Coronary artery (tissue), 2 donors: Measurements from ENCODE around the gene STAC.
A peak's percentile ranks its signal among the peaks of the same experiment; 100 is the strongest.

Experiments used
- DNase-seq: peaks from one replicate; pipeline ENCODE4 v3.0.0-alpha.2; 2017; ENCODE audit warnings: low spot score
- H3K27ac ChIP-seq, 2 donors: fragments of 200-600 bp; sonication (generic); one replicate each; pipeline ENCODE4 v1.5.1; 2016 to 2019
- H3K4me3 ChIP-seq: fragments of 200-600 bp; sonication (generic); 2 replicates; pipeline ENCODE4 v1.5.1; 2016; ENCODE audit warnings: mild to moderate bottlenecking, moderate library complexity
- TF ChIP-seq, protein P1 (sequence below): fragments of 200-600 bp; sonication (generic); IDR thresholded peaks from one replicate; pipeline ENCODE4 v1.5.1; 2019; ENCODE audit warnings: antibody characterized with exemption

Gene STAC

DNA sequence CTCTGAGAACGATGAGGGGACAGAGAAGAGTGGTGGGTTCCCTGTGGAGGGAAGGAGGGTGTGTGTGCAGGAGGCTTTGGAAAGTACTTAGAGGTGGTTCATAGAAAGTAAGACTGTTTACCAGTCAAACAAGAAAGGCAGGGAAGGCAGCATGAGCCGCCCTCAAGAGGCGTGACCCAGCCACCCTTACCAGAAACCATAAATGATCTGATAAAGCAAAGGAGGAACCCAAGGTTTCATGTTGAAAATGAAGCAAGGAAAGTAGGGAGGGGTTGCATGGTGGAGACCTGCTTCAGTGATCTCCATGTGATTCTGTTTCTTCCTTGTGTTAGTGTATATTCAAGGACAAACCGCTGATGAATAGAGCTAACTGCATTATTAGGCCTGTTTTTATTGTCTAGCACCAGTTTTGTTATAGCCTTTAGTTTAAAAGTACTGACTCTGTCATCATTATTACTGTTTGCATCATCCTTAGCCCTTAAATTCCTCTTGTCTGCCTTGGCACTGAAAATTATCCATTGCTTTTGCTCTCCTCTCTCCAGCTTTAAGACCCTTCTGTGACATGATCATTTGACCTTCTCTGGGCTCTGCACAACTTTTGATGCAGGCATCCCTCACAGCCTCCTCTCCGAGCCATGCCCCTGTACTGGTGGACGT, 96.1 kb downstream of the STAC start:
- TF ChIP-seq, protein P1, sequence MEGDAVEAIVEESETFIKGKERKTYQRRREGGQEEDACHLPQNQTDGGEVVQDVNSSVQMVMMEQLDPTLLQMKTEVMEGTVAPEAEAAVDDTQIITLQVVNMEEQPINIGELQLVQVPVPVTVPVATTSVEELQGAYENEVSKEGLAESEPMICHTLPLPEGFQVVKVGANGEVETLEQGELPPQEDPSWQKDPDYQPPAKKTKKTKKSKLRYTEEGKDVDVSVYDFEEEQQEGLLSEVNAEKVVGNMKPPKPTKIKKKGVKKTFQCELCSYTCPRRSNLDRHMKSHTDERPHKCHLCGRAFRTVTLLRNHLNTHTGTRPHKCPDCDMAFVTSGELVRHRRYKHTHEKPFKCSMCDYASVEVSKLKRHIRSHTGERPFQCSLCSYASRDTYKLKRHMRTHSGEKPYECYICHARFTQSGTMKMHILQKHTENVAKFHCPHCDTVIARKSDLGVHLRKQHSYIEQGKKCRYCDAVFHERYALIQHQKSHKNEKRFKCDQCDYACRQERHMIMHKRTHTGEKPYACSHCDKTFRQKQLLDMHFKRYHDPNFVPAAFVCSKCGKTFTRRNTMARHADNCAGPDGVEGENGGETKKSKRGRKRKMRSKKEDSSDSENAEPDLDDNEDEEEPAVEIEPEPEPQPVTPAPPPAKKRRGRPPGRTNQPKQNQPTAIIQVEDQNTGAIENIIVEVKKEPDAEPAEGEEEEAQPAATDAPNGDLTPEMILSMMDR = no peak
- DNase-seq = no peak
- no peak overlapping the region for H3K4me3 ChIP-seq

DNA sequence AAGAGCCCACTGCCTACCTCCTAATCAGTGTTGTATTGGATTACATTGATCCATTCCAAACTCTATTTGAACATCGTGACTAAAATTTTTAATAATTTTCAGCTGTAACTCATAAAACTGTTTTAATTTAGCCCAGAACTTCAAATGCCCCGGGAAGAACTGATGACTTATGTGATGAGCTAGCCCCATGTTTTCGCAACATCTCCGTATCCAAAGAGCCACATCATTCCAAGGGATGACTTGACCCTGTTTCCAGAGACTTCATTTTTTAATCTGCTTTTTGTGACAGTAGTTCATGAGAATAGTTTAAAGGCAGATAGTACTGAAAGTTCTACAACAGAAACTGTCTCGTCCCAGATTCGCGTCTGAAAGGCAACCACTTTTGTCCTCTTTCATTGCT, 97.4 kb downstream of the STAC start:
- TF ChIP-seq, protein P1 = no peak
- Histone ChIP-seq H3K4me3 (no peak overlapping the region), H3K27ac (peak overlapping the region in 1 of 2 donors; percentile 9)
- DNase-seq = no peak

More for the DNA sequence above, 96.1 kb downstream of the STAC start:
- H3K27ac ChIP-seq = no peak overlapping the region

DNA sequence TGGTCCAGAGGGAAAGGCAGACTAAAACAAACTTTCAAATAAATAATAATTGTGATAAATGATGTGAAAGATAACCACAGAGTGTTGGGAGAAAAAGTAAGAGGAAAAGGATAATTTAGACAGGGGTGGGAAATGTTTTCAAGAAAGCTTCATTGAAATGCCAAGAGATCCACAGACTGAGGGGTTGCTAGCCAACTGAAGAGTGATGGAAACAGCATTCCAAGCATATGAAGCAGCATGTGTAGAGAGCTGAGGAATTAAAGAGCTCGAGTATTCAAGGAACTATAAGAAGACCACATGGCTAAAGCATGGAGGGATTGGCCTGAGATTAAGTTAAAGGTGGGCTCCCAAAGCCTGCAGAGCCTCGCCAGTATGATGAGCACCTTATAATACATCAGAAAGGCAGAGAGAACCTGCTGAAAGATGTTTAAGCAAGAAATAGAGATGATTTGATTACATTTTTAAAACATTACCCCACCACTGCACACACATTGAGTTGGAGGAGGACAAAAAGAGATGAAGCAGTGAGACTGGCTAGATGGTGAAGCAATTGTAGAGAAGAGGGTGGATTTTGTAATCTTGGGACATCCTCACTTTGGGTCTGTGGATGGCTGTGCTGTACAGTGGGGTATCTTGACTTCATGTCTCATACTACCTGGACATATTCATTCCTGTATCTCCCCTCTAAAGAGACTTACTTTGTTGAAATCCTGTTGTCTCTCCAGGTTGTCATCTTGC, 100.8 kb downstream of the STAC start:
- Histone ChIP-seq H3K4me3 (no peak overlapping the region), H3K27ac (no peak overlapping the region)
- no peak for DNase-seq
- TF ChIP-seq, protein P1 = no peak

DNA sequence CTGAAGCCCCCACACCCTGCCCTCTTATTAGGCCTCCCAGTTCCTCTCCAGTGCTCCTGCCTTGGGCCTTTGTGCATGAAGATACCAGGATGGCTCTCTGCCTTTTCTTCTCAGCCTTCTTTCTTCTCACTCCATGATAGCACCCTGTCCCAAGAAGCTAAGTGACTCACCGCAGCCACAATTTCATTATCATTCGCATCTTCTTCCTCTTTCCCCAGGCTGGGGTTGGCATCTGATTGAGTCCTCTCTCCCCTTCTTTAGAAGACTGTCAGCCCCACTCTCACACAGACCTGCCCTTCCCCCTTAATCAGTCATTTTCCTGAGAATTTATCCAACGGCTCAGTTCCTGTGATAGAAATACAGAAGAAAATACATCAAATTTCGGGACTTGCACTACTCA, 102.0 kb downstream of the STAC start:
- no peak for DNase-seq
- no peak overlapping the region for H3K4me3 ChIP-seq
- TF ChIP-seq, protein P1 = no peak
- H3K27ac ChIP-seq = no peak overlapping the region

DNA sequence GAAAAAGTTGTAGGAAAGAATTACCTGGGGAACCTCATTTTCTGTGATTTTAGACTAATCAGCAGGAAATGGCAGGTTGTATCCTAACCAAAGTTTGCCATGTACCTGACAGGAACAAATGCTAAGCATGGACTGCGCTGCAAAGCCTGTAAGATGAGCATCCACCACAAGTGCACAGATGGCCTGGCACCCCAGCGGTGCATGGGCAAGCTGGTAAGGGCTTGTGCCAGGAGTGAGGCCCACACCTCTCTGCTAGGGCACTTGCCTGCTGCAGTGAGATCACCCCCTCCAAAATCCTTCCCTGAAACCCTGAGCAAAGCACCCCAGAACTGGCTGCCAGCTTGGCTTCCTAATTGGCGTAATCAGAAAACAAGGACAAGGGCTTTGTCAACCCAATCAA, 102.6 kb downstream of the STAC start:
- Histone ChIP-seq H3K27ac (no peak overlapping the region), H3K4me3 (no peak overlapping the region)
- DNase-seq = no peak
- TF ChIP-seq, protein P1 = no peak

DNA sequence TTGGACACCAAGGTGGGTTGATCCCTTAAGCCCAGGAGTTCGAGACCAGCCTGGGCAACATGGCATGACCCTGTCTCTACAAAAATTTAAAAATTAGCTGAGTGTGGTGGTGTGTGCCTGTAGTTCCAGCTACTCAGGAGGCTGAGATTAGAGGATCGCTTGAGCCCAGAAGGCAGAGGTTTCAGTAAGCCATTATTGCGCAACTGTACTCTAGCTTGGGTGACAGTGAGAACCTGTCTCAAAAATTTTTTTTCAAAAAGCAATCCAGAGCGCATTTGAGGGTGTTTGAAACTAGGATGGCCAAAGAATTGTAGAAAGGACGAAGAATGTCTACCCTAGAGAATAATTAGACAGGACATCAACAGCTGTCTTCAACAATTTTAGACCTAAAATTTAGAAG, 103.4 kb downstream of the STAC start:
- no peak for DNase-seq
- TF ChIP-seq, protein P1 = no peak
- H3K4me3 ChIP-seq = no peak overlapping the region
- no peak overlapping the region for H3K27ac ChIP-seq

DNA sequence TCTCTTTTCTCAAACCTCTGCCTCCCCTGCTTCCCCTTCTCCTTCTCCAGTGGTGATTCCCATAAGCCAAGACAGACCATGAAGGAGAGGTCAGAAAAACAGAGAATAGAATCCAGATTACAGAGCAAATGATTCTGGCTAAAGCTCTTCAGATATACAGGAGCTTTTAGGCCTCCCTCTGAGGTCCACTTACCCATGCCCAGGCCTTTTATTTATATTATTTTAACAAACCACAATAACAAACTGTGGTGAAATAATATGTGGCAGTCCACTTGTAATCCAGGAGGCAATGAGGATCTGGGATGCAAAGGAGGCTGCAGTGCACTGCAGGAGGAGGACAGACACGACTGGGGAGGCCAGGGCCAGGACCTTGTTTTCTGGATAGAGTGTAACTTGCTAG, 104.1 kb downstream of the STAC start:
- H3K27ac ChIP-seq = no peak overlapping the region
- no peak overlapping the region for H3K4me3 ChIP-seq
- TF ChIP-seq, protein P1 = no peak
- DNase-seq = no peak
